Measurements from ENCODE around the gene PRKN.

PRKN gene

DNA sequence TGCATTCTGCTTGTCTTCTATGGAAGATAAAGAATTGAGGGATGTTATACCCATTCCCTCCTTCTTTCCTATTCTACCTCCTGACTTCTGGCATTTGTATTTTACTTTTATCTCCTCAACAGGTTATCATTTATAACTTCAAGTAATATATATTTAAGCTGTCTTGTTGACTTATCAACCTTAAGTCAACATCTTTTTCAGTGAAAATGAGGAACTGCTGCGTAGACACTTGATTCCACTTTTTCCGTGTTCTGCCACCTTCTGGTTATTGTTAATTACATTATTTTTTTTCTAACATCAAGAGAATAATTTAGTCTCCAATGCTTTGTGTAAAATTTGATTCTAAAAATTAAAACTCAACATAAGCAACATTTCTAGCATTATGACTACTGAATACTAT, 107.5 kb downstream of the PRKN start:
- DNase-seq (ENCODE audit: low spot score) (no peak), FAIRE-seq (no peak)

DNA sequence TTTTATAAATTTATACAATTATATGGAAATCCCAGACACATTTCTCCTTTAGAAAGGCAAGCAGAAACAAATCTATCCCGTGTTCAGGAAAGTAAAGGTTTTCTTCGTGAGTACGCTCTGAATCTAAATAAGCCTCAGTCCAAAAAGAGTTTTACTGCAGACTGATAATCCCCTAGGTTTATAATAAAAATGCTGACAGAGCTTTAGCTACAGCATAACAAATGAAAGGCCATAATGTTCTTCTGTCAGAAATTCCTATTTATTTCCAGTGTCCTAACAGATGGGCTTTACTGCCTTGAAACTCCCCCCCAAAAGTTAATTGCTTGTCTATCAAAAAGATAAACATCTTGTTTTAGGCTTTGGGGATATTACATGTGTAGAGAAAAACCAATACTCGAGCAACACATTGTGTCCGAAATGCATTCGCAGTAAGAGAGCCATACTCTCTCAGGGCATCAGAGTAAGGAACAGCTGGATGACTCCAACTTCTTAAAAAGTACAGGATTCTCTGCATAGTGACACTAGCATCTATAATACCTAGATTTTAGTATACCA, 109.0 kb downstream of the PRKN start:
- no peak for FAIRE-seq
- DNase-seq (ENCODE audit: low spot score): no peak

DNA sequence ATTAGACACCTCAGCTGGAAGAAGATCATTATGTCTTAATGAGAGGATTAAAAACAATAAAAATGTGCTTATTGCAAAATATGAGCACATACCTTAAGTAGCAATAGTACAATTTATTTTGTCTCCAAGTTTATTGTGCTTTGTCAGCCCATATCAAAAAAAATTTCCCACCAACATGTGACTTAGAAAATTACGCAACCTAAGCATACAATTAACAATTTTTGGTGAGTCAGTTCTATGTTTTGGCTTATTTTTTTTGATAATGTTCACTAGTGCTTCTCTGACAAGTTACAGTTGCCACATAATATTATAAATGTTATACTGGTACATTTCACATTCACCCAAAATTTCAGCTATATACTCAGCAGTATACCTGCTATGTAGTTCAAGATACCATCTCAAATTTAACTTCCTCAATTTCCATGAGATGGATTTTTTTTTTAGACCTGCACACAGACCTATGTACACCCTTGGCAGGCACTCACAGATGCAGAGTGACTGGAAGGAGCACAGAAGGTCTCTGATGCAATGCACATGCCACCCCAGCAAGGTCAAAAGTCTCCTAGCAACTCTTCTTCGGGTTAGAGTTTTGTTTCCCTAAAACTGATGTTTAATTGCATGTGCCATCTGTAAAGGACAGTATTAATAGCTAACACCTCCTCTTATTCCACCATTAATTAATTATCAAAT, 112.4 kb downstream of the PRKN start:
- DNase-seq (ENCODE audit: low spot score) (no peak), FAIRE-seq (no peak)

DNA sequence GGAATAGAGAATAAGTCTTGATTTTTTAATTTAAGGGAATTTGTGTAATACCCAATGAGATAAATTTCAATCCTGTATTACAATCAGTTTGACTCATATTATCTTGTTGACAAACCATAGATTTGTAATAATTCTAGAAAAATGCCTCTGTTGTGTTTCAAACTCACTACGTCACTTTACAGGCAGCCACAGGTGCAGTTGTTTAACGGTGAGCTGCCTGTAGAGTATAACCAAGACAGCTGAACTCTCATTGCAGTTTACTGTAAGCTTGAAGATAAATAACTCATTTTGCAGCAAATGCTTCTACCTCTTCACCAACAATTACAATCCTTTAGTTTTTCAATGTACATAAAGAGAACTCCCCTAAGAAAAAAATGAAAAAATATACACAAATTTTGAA, 114.3 kb downstream of the PRKN start:
- no peak for FAIRE-seq
- no peak for DNase-seq (ENCODE audit: low spot score)

DNA sequence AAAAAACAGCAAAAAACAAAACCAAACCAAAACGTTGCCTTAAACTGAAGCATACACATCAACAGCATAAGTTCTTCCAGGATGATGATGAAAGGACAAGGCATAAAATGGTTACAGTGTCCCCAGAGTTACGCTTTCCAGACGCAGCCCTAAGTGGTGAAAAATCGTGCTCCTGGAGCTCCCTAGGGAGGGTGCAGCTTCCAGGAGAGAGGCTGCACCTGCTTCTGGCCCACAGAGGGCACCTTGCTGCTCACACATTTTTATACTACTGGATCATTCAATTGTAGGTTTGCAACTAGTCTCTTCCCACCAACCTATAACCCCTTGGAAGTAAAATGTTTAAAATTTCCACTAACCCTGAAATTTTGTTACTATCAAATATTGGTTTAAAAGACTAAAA, 115.0 kb downstream of the PRKN start:
- FAIRE-seq (no peak), DNase-seq (ENCODE audit: low spot score) (no peak)

DNA sequence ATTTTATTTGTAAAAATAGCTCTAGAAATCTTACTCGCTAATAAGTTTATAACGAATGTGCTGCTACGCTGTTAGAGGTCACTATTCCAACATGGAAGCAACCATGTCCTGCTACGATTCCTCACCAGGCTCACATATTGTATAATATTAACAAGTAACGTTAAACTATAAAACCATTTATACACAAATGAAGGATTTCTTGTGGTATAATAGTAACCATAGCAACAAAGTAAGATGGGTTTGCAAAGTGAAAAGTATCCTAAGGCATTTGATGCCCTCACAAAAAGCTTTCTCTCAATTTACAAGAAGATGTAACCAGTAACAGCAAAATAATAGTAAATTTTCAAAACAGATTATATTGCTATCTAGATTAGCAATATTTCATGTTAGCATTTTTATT, 117.2 kb downstream of the PRKN start:
- FAIRE-seq (no peak), DNase-seq (ENCODE audit: low spot score) (no peak)

DNA sequence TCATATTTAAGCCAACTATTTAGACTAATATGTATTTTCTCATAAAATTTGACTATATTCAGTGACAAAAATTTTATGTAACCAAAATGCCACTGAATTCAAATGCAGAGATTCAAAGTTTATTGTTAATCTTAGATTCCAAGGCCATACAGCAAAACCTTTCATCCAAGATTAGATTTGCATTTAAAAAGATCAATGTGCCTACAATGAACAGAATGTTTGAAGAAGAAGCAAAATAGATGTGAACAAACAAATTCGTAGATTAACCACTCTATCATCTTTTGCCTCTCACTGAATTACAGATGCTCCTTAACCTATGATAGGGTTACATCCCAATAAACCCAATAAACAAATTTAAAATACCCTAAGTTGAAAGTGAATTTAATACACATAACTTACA, 121.7 kb downstream of the PRKN start:
- no peak for FAIRE-seq

DNA sequence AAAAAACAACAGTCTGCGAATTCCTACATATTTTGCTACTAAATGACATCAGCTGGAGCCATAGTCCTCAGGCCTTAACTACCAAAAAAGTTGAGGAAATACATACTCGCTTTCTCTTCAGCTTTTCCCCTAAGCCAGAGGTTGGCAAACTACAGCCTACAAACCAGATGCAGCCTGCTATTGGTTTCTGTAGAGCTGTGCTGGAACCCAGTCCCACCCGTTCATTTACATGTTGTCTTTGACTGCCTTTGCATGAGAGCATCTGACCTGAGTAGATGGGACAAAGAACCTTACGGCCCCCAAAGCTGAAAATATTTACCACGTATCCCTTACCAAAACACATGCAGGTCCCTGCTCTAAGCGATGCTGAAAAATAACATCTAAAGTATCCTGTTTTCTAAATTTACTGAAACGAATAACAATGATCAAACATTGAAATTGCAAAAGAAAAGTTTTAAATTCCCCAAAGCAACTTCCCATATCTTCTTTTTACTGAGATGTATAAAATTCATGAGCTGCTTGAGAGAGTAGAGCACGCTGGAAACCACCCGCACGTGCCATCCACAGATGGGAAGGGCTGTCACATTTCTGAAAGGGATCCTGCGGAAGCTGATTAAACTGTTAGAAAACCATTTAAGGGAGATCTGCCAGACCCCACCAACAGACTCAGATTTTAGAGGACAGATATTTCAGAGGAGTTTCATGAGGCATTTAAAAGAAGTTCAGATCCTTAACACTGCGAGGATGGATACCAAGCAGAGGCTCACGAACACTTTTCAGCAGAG, 124.1 kb downstream of the PRKN start:
- DNase-seq (ENCODE audit: low spot score) (no peak), FAIRE-seq (no peak)

More for the DNA sequence above, 121.7 kb downstream of the PRKN start:
- no peak for DNase-seq (ENCODE audit: low spot score)

DNA sequence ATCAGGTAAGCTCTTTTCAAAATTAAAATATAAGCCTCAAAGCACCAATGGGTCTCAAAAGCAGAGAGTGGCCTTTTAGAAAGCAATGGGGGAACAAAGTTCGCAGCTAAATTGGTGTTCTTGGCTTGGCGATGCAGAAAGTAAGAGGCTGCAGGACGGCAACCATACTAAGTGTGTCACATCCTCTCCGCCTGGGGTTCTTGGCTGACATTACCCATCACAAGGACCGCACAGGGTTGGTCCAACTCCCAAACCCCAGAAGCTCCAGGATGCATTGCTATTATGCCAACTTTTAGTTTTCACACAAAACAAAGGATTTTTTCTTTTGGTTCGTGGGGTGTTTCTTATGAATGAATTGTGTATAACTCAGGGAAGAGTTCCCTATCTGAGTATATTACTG, 124.8 kb downstream of the PRKN start:
- DNase-seq (ENCODE audit: low spot score) (no peak), FAIRE-seq (no peak)

DNA sequence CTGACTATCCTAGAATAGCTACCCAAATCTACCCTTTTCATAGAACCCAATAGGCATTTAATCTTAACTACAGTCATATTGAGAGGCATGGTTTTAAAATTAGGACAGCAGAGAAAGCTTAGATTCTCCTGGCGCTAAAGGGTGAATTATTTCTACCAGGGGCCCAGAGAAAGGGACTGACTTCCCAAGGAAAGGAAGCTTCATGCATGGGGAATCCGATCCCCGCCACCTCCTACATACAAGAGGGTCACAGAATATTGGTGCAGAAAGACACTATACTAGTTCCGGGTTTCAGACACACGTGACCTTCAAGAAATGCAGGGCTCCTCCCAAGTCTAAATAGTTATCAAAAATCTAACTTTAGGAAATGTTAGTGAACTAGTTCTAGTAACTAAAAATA, 130.9 kb downstream of the PRKN start:
- FAIRE-seq (no peak), DNase-seq (ENCODE audit: low spot score) (no peak)

DNA sequence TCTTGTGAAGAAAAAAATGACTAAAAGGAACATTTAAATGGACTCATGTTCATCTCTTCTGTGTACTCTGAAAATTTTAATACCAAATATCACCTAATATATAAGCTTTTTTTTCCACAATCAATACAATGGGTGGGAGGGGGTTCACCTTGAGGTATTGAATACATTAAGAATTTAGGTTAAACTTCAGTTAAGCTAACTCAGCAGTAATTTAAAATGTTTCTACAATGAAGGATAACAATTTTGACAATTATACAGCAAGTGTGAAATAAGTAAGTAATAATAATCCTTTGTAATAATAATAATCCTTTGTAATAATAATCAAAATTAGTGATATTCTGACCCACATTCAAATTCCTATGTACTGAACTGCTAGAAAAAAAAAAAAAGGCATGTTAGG, 136.0 kb downstream of the PRKN start:
- DNase-seq (ENCODE audit: low spot score): no peak
- no peak for FAIRE-seq

DNA sequence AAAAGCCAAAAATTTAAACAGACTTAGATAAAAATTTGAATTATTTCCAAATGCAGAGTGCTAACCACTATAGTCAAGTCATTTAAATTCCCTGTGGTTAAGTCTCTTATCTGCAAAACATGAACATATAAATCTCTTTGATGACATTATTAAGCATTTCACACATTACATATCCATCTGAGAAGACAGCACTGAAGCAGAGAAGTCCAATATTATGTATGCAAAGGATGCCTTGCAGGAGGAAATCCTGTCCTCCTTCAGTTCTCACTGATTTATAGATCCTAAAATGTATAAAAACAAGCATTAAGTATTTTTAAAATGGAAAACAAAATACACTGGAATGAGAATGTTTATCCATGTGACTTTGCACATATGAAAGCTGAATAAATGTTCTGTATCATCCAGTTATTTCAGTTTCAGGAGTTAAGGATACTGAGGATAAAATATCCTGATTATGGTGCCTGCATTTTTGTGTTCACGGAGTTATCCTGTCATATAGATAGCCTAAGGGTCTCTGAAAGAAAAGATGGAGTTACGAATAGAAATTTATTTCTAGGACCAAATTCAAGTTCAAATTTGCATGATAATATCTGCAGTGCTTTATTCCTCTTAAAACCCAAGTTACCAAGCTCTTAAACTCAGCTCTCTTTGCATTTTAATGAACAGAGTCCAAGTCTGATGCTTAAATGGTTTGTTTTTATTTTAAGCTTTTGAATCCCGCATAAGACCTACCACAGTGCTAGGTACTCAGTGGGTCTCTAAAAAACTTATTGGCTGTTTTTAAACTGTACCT, 145.4 kb downstream of the PRKN start:
- DNase-seq (ENCODE audit: low spot score): no peak
- no peak for FAIRE-seq

DNA sequence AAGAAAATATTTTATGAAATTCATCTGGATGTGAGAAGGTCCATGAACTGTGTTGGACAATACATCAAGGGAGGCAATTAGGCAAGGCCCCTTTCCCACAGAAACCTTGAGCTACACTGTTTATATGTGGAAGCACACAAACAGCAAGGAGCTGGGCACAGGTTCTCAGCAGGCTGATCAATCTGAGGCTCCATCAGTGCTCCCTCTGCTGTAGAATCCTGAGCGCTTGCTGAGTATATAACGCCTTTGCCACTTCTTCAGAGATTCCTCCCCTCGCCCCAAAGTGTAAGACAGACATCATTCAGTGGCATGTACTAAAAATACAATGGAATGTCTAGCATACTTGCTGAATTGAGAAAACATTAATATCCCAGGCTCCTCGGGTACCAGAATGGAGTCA, 146.9 kb downstream of the PRKN start:
- DNase-seq (ENCODE audit: low spot score) (no peak), FAIRE-seq (no peak)

DNA sequence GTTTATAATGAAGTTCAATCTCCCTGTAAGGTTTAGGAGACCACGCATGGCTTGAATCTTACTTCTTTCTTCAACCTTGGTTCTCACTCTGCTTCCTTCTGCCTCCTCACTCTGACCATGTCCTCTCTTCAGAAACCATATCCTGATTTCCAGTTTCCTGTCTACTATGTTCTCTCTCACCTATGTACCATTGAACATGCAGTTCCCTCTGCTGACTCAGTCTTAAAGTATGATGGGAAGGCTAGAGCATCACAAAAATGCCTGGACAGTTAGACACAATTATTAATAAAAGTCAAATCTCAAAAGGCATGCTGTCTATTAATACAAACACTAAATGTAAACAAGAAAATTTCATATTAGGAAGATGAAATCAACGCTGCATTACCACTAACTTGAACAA, 151.6 kb downstream of the PRKN start:
- no peak for FAIRE-seq
- DNase-seq (ENCODE audit: low spot score): no peak

DNA sequence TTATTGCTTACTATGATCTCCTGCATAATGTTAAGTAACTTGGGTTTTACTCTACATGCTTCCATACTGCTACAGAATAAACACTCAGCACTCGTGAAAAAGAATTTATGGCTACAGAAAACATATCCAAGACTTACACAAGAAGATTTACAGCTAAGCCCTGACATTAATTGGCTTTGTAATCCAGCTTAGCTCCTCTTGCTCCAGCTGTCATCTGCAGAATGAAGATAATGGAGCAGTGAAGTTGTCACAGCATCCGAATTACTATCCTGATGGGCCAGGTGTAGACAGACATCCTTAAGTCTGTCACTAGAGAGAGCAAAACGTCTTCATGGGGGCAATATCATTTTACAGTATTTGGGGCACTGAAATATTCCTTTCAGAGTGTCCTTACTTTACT, 155.3 kb downstream of the PRKN start:
- FAIRE-seq (no peak), DNase-seq (ENCODE audit: low spot score) (no peak)

DNA sequence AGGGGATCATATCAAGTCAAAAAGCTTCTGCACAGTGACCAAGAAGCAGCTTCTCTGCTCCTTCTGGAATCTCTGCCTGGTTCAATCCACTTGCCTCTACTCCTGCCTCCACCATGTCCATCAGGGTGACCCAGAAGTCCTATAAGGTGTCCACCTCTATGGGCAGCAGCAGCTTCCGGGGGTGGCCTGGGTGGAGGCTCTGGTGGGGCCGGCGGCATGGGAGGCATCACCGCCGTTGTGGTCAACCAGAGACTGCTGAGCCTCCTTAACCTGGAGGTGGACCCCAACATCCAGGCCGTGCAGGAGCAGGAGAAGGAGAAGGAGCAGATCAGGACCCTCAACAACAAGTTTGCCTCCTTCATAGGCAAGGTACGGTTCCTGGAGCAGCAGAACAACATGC, 159.3 kb downstream of the PRKN start:
- no peak for FAIRE-seq

DNA sequence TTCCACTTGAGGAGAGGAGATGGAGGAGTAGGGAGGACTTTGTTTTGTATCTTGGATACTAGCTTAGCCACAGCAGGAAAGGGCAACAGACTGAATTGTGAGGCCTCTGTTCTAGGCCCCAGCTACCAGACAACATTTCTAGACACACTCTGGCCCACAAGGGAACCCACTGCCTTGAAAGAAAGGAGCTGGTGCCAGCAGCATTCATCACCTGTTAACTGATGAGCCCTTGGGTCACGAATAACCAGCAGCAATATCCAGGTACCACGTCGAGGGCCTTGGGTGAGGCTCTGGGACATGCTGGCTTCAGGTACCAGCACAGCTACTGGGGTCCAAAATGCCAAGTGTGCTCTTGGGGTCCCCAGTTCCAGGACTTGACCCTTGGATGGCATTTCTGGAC, 165.5 kb downstream of the PRKN start:
- DNase-seq (ENCODE audit: low spot score) (no peak), FAIRE-seq (no peak)

More for the DNA sequence above, 159.3 kb downstream of the PRKN start:
- no peak for DNase-seq (ENCODE audit: low spot score)

DNA sequence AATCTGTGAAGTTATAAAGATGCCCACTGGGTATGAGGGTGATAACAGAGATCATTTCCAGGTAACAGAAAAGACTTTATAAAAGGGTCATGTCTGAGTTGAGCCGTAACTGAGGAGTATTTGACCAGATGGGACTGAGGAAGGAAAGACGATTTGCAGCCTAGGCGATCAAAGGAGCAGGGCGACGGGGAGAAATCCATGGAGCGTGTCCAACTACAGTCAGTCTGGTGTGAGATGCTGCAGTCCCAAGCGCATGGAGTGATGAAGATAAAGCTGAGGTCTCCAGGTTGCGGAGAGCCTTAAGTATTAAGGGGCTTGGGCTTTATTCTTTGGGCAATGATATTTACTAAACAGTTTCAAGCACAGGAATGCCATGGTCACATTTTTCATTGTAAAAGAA, 166.7 kb downstream of the PRKN start:
- no peak for FAIRE-seq

DNA sequence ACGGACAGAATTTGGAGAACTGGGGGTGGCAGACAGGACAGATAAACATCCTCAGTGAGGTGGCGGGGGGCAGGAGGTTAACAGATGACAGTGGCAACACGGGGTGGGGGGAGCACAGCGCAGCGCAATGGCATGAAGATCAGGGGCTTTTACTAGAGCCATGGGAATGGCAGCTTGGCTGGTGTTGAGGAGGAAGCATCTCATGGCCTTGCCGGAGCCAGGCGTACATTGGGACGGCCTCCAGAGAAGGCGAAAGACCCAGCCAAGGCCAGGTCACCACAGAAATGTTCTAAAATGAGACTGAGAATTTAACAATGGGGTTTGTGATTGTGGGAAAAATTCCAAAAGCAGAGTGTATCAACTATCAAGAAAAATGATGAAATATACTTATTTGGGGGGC, 173.0 kb downstream of the PRKN start:
- FAIRE-seq (no peak), DNase-seq (ENCODE audit: low spot score) (no peak)

More for the DNA sequence above, 166.7 kb downstream of the PRKN start:
- DNase-seq (ENCODE audit: low spot score): no peak

DNA sequence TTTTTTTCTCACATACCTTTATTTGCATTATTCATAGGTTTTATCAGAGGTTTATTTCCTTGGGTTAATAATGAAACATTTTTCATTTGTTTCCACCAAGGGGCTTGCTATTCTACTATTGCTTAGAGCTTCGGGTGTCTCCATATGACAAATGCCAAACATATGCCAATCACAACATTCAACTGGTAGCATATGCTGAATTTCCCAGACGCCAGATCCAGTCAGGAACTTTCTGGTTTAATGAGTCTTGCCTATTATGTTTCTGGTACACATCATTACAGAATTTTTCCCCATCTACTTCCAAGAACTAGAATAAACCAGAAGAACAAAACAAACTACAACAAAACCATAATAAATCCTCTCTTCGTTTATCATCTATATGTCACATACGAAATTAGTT, 180.7 kb downstream of the PRKN start:
- DNase-seq (ENCODE audit: low spot score) (no peak), FAIRE-seq (no peak)

DNA sequence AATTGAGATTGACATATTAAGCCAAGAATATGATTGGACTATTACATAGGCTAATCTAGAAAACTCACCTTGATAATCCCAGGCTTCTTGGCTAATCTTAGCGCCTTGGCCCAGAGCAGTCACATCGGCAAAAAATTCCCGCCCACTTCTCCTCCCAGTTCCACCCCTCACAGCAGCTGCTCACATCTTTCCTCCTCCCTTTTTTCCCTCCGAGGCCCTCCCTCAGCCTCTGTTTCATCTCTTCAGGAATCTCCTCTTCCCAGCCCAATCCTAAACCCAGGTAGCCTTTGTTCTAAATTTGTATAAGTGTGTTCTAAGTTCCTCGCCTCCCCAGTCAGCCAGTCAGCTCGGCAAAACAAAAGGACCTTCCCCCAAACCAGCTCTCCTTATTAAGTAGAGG, 184.3 kb downstream of the PRKN start:
- DNase-seq (ENCODE audit: low spot score) (no peak), FAIRE-seq (no peak)

DNA sequence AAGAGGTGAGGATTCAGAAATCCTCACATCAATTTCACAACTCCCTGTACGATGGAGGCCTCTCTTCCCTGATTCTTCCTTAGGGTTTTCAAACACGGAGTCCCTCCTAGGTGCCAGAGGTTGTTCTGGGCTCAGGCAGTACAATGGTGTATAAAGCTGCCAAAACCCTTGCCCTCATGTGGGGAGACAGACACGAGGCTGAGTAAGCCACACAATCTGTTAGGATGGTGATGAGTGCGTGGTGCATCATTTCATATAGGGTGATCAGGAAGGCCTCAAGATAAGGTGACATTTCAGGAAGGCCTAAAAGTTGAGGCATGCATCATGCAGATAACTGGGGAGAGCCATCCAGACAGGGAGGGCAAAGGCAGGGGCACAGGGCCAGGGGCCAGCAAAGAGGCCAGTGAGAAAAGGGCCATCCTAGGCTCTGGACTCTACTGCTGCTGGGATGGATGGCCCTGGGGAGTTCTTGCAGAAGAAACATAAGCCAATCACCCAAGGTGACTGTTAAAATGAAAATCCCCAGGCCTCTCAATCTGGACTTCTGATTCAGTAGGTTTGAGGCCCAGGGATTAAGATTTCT, 186.5 kb downstream of the PRKN start:
- DNase-seq (ENCODE audit: low spot score) (no peak), FAIRE-seq (no peak)

Measured in RCC 7860 (cell line).